GM12878 (cell line): ENCODE results near the gene CACNA1G. TPM values are rescaled to one million over a fixed set of nuclear protein-coding genes. Genes with fewer than 3 reads are reported as not detected.

Experiments
- ATAC-seq: fragments of 200-7000 bp; cut with Tn5 transposase; 3 replicates; pipeline ENCODE4 v1.9.1; 2020; ENCODE audit warnings: mild to moderate bottlenecking, moderate library complexity
- BruUV-seq: library from RNA; stranded (reverse); fragments of 400-500 nt; replicated peaks from 2 replicates; lab custom pipeline; 2021; lab: Mats Ljungman, UMichigan
- CTCF ChIA-PET: fragments of 300-600 bp; sonication (Branson Sonifier 250); formaldehyde crosslinking; extraction: SDS; loops from one replicate; lab custom pipeline; 2021; ENCODE audit warnings: inconsistent platforms; lab: Yijun Ruan, JAX
- POLR2A ChIA-PET: fragments of 350-600 bp; formaldehyde crosslinking; extraction: SDS; loops from one replicate; lab custom pipeline; 2021; ENCODE audit warnings: inconsistent platforms; lab: Charles Lee
- RAD21 ChIA-PET: fragments of 300-600 bp; sonication (Branson Sonifier 250); formaldehyde crosslinking; loops from one replicate; lab custom pipeline; 2023; ENCODE audit warnings: antibody characterized with exemption; ENCODE audit not compliant: unreplicated experiment; lab: Charles Lee
- SMC1A ChIA-PET: fragments of 300-600 bp; sonication (Branson Sonifier 250); formaldehyde crosslinking; loops from one replicate; lab custom pipeline; 2023; ENCODE audit not compliant: unreplicated experiment, uncharacterized antibody; lab: Charles Lee
- DNase-seq: peaks from one replicate; pipeline ENCODE4 v3.0.0-alpha.2; 2011; ENCODE audit warnings: low read depth, low spot score
- FAIRE-seq: peaks from 3 replicates; lab custom pipeline; 2011; peaks lifted over from hg19 to GRCh38; lab: Jason Lieb, UNC
- H2AFZ ChIP-seq: 2 replicates; pipeline ENCODE4 v1.6.0; 2011; ENCODE audit warnings: low read depth, low read length, control low read depth; ENCODE audit not compliant: control insufficient read depth
- H3K27ac ChIP-seq: 2 replicates; pipeline ENCODE4 v1.5.1; 2011; ENCODE audit warnings: control low read depth; ENCODE audit not compliant: control insufficient read depth, insufficient read depth
- H3K27me3 ChIP-seq, 2 experiments: replicated peaks in 1 of 2; 2 replicates each; pipeline versions ENCODE4 v1.6.0 to v1.6.1; 2011; ENCODE audit warnings: low read length in 1 of 2; ENCODE audit not compliant: control insufficient read depth in 2 of 2, insufficient read depth in 2 of 2
- H3K36me3 ChIP-seq, 2 experiments: 2 replicates each; pipeline ENCODE4 v1.5.1; 2011; ENCODE audit warnings: low read length in 1 of 2; ENCODE audit not compliant: control insufficient read depth in 2 of 2, insufficient read depth in 2 of 2
- H3K4me1 ChIP-seq: 2 replicates; pipeline ENCODE4 v1.6.1; 2011; ENCODE audit warnings: mild to moderate bottlenecking, low read length, moderate library complexity, mixed read lengths; ENCODE audit not compliant: control insufficient read depth, insufficient read depth
- H3K4me2 ChIP-seq: 2 replicates; pipeline ENCODE4 v1.6.0; 2011; ENCODE audit warnings: control low read depth; ENCODE audit not compliant: control insufficient read depth, insufficient read depth
- H3K4me3 ChIP-seq: fragments of 200-600 bp; sonication (generic); 2 replicates; pipeline ENCODE4 v1.5.1; 2016
- H3K79me2 ChIP-seq: 2 replicates; pipeline ENCODE4 v1.6.0; 2011; ENCODE audit warnings: low read length; ENCODE audit not compliant: control insufficient read depth, insufficient read depth
- H3K9ac ChIP-seq: 2 replicates; pipeline ENCODE4 v1.8.0; 2011; ENCODE audit warnings: low read length, control low read depth, mixed read lengths; ENCODE audit not compliant: control insufficient read depth, insufficient read depth
- H3K9me3 ChIP-seq: replicated peaks from 3 replicates; pipeline ENCODE4 v1.5.1; 2011; ENCODE audit warnings: mild to moderate bottlenecking, low read length; ENCODE audit not compliant: control insufficient read depth, insufficient read depth
- H4K20me1 ChIP-seq: 2 replicates; pipeline ENCODE4 v1.6.0; 2011; ENCODE audit not compliant: control insufficient read depth, insufficient read depth
- BCLAF1 ChIP-seq: fragments of 450-650 bp; IDR thresholded peaks from 2 replicates; pipeline ENCODE4 v1.6.1; 2017; ENCODE audit warnings: antibody characterized with exemption, mild to moderate bottlenecking, moderate library complexity
- E2F8 ChIP-seq: fragments of 450-650 bp; IDR thresholded peaks from 2 replicates; pipeline ENCODE4 v1.6.1; 2018; ENCODE audit warnings: mild to moderate bottlenecking, low read depth, moderate library complexity; ENCODE audit not compliant: partially characterized antibody
- EZH2 ChIP-seq: IDR thresholded peaks from 2 replicates; pipeline ENCODE4 v1.6.1; 2012; ENCODE audit warnings: low read depth, mild to moderate bottlenecking, control low read depth, inconsistent platforms, low read length, borderline replicate concordance; ENCODE audit not compliant: control insufficient read depth
- GATAD2B ChIP-seq: fragments of 450-650 bp; conservative IDR thresholded peaks from 2 replicates; pipeline ENCODE4 v1.6.1; 2017; ENCODE audit warnings: low read depth, mild to moderate bottlenecking, moderate library complexity
- HDAC6 ChIP-seq: fragments of 200-600 bp; sonication (generic); IDR thresholded peaks from one replicate; pipeline ENCODE4 v1.8.0; 2017; ENCODE audit warnings: antibody characterized with exemption; ENCODE audit not compliant: unreplicated experiment
- MXI1 ChIP-seq: fragments of 150-350 bp; IDR thresholded peaks from 2 replicates; pipeline ENCODE4 v1.6.1; 2011; ENCODE audit warnings: low read depth, mild to moderate bottlenecking, inconsistent platforms, low read length, improper control_type of control experiment
- PAX8 ChIP-seq: fragments of 450-650 bp; IDR thresholded peaks from 2 replicates; pipeline ENCODE4 v1.6.1; 2017; ENCODE audit warnings: mild to moderate bottlenecking, moderate library complexity
- RUNX3 ChIP-seq: IDR thresholded peaks from 2 replicates; pipeline ENCODE4 v1.6.1; 2012; ENCODE audit warnings: low read length, inconsistent platforms
- SPI1 ChIP-seq: IDR thresholded peaks from 2 replicates; pipeline ENCODE4 v1.6.1; 2011; ENCODE audit warnings: low read depth, mild to moderate bottlenecking, low read length, moderate library complexity, borderline replicate concordance; ENCODE audit not compliant: insufficient read depth
- ZNF384 ChIP-seq: IDR thresholded peaks from 2 replicates; pipeline ENCODE4 v1.6.1; 2012; ENCODE audit warnings: low read depth, mild to moderate bottlenecking, low read length, improper control_type of control experiment, borderline replicate concordance
- WGBS: methylation state at CpG from one replicate; pipeline ENCODE4 v1.1.6; 2016; ENCODE audit warnings: low lambda C conversion rate; ENCODE audit not compliant: insufficient replicate concordance, insufficient coverage; ENCODE audit errors: missing lambda C conversion rate; 5-methylcytosine and 5-hydroxymethylcytosine counted together
- in situ Hi-C: fragments of 300-500 bp; cut with MboI; formaldehyde crosslinking; loops from 9 replicates; pipeline ENCODE4 v1.14.3; 2018; ENCODE audit warnings: mixed read lengths
- intact Hi-C: fragments of 100-400 bp; cut with micrococcal nuclease; formaldehyde crosslinking; loops from one replicate; pipeline ENCODE4 v1.14.2; 2022; ENCODE audit not compliant: unreplicated experiment
- polyA plus RNA-seq, 11 experiments: library from polyadenylated mRNA; depleted of rRNA in 4 of 11; unstranded in 6 of 11; stranded (reverse) in 5 of 11; fragments of >200 nt; fragmentation: Nextera tagmentation in 4 of 11; fragmentation: Illumina TruSeq in 1 of 11; extraction: Ambion mirVana in 4 of 11; extraction: Trizol in 1 of 11; gene quantifications; 1 replicate in 1 of 11; 2 replicates in 10 of 11; pipeline versions ENCODE4 v1.2.1 to v1.2.3, GENCODE V29; 2011 to 2016; ENCODE audit warnings: inconsistent platforms in 2 of 11, missing spikeins in 2 of 11, low read depth in 1 of 11
- total RNA-seq, 4 experiments: library from RNA; depleted of rRNA in 3 of 4; stranded (reverse); fragments of >200 nt in 3 of 4; fragmentation: Illumina TruSeq in 1 of 4; extraction: Trizol in 1 of 4; gene quantifications; 2 replicates each; pipeline versions ENCODE4 v1.2.1 to v1.2.3, GENCODE V29; 2013 to 2021

Gene CACNA1G
- total and polyA plus RNA-seq, 10 of the 15 experiments (the other 5 are each of a cell fraction or from before 2014, with no cell fraction given): 0.03 to 0.15 TPM; not detected in 8

- no peak for TF ChIP-seq BCLAF1
- no peak for TF ChIP-seq RUNX3
Measured at GRCh38 chr17:50601823-50602375, 41.4 kb downstream of the CACNA1G start (continued).

- FAIRE-seq (no peak), ATAC-seq (no peak), DNase-seq (no peak)
- Histone ChIP-seq H2AFZ (no peak overlapping the region), H3K27ac (no peak overlapping the region), H3K36me3 (no peaks in the 10 kb centered on the region), H4K20me1 (no peaks in the 10 kb centered on the region), H3K4me3 (no peak overlapping the region), H3K9me3 (no peaks in the 10 kb centered on the region), H3K9ac (no peak overlapping the region), H3K79me2 (no peaks in the 10 kb centered on the region), H3K27me3 (no peaks in the 10 kb centered on the region; a peak in 2 of 4 replicates), H3K4me2 (no peak overlapping the region), H3K4me1 (no peaks in the 10 kb centered on the region)
- ChIA-PET CTCF (no interaction called here), RAD21 (no interaction called here), SMC1A (no interaction called here), POLR2A (no interaction called here)
- 36% methylated on average over 18 of the region's 18 CpGs for WGBS
- TF ChIP-seq MXI1 (no peak), HDAC6 (no peak), PAX8 (no peak), GATAD2B (no peak), E2F8 (no peak), EZH2 (no peak), ZNF384 (no peak), SPI1 (no peak)
- BruUV-seq: no TSS peak
- intact Hi-C loops: no loop called here
- in situ Hi-C loops: no loop called here
Measured at GRCh38 chr17:50602836-50603235, 42.3 kb downstream of the CACNA1G start.
